Inferior parietal cortex (tissue), 1 donor: ENCODE measurements around the gene CDC14B.

Experiments
- DNase-seq: peaks from one replicate; pipeline ENCODE4 v3.0.0-alpha.2; 2016; ENCODE audit errors: extremely low spot score

Gene CDC14B

GRCh38 chr9:96485280-96485679 is 134.4 kb downstream of the CDC14B start:
- DNase-seq = no peak

GRCh38 chr9:96484521-96484931 is 135.1 kb downstream of the CDC14B start:
- DNase-seq = no peak

DNA sequence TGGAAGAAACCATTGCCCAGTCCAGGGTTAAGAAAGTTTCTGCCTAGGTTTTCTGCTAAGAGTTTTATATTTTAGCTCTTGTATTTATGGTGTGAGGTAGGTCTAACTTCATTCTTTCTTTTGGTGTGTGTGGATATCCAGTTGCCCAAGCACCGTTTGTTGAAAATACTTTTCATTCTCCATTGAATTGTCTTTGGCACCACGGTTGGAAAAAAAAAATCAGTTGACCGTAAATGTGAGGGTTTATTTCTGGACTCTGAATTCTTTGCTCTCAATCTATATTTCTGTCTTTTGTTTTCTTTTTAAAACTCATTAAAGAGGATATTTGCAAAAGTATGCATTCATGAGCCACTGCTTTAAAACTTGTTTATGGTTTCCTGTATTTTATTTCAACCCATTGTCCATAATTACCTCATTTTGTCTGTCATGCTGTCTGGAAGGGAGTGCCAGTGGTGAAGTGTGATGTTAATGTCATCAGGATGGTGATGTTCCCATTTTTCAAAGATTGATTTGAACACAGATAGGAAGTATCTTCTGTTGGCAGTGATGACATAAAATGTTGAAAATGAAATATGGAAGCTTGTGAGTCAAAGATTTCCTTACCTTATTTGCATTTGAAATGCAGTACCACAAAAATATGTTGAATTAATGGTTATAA is 135.8 kb downstream of the CDC14B start:
- DNase-seq = no peak

- no peak for DNase-seq
These were observed 136.4 kb downstream of the CDC14B start for GRCh38 chr9:96483197-96483596.

GRCh38 chr9:96482476-96482875 is 137.2 kb downstream of the CDC14B start:
- no peak for DNase-seq

GRCh38 chr9:96480736-96481135 is 138.9 kb downstream of the CDC14B start:
- no peak for DNase-seq

- no peak for DNase-seq
These were observed 140.7 kb downstream of the CDC14B start for GRCh38 chr9:96478829-96479371.

- no peak for DNase-seq
These were observed 143.1 kb downstream of the CDC14B start for GRCh38 chr9:96476591-96476990.

- DNase-seq = no peak
These were observed 143.6 kb downstream of the CDC14B start for GRCh38 chr9:96476013-96476412.

- DNase-seq = no peak
These were observed 151.9 kb downstream of the CDC14B start for GRCh38 chr9:96467784-96468183.

GRCh38 chr9:96464426-96464825 is 155.2 kb downstream of the CDC14B start:
- DNase-seq = no peak

- no peak for DNase-seq
These were observed 157.1 kb downstream of the CDC14B start for GRCh38 chr9:96462541-96462940.

- no peak for DNase-seq
These were observed 158.3 kb downstream of the CDC14B start for GRCh38 chr9:96461336-96461735.

- DNase-seq = no peak
These were observed 158.8 kb downstream of the CDC14B start for GRCh38 chr9:96460882-96461281.

GRCh38 chr9:96460470-96460869 is 159.2 kb downstream of the CDC14B start:
- no peak for DNase-seq

DNA sequence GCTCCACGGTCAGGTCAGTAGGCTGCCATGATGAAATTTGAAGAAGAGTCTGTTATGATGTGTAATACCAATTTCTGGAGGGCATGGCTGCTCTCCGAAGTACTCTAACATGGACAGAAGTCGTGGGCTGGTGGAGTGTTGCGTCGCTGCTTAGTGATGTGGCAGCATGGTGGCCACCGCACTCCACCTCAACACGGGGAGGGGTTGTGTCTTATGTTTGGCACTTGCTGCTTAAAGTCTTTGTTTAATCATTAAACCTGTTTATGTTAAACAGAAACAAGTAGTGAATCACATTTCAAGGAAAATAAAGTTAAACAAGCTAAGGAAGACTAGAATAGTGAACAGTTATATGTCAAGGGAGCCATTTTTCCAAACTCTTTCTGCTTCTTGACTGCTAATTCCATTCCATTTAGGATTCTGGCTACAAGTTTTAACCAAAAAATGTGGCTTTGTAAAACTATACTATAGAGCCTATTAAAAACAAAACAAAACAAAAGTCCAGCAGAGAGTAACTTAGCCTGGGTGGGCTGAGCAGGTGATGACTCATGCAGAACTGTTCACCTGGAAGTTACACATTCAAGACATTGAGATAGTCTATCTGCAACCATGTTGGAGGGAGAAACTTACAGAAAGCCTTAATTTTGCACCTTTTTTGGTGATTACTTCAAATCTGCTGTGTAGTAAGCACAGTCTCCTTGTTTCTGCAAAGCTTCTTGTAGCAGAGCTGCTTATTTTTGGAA is 160.2 kb downstream of the CDC14B start:
- no peak for DNase-seq

GRCh38 chr9:96458226-96458625 is 161.4 kb downstream of the CDC14B start:
- DNase-seq = no peak

DNA sequence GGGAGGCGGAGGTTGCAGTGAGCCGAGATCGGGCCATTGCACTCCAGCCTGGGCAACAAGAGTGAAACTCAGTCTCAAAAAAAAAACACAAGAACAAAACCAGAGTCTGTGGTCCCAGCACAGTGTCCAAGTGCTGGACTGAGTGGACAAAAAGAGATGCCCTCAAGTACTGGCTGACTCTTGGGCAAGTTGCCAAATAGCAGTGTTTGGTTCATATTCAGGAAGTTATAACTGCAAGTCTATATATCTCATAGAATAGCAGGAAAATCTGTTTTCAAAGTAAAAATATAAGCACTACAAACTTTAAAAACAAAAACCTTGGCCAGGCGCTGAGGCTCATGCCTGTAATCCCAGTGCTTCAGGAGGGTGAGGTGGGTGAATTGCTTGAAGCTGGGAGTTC is 162.4 kb downstream of the CDC14B start:
- no peak for DNase-seq

DNA sequence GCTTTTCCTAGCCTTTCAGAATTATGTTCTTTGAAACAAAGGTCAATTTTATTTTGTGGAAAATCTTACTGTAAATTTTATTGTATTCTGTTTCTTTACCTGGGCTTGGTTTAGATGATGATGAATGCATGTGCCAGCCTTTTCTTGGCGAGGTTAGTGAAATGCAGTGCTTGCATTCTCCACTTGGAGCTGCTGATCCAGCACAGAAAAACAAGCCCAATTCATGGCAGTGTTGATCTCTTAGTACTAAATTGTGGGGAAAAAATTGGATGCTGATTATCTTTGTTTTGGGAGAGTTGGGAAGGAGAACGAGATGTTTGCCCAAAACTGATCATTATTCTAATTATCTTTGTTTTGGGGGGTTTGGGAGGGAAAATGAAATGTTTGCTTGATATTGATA is 166.0 kb downstream of the CDC14B start:
- DNase-seq = peak; percentile 72

GRCh38 chr9:96450613-96451528 is 168.8 kb downstream of the CDC14B start:
- DNase-seq = peak; percentile 31
